Hepatocyte (in vitro differentiated cells): Measurements from ENCODE around the gene WDR70. TPM values are rescaled to one million over a fixed set of nuclear protein-coding genes. Genes with fewer than 3 reads are reported as not detected.

Experiments used
- DNase-seq: peaks from one replicate; pipeline ENCODE4 v3.0.0-alpha.2; 2016; ENCODE audit warnings: low spot score
- H2AFZ ChIP-seq: fragments of 200-600 bp; sonication (generic); 2 replicates; pipeline ENCODE4 v1.6.0; 2016; ENCODE audit warnings: antibody characterized with exemption, mild to moderate bottlenecking
- H3K27ac ChIP-seq: fragments of 200-600 bp; sonication (generic); 2 replicates; pipeline ENCODE4 v1.5.1; 2016; ENCODE audit warnings: mild to moderate bottlenecking
- H3K27me3 ChIP-seq: fragments of 200-600 bp; sonication (generic); 2 replicates; pipeline ENCODE4 v1.6.1; 2016
- H3K36me3 ChIP-seq: fragments of 200-600 bp; sonication (generic); replicated peaks from 2 replicates; pipeline ENCODE4 v1.5.1; 2016; ENCODE audit warnings: low read depth; ENCODE audit not compliant: insufficient read depth
- H3K4me1 ChIP-seq: fragments of 200-600 bp; sonication (generic); 2 replicates; pipeline ENCODE4 v1.5.1; 2016; ENCODE audit warnings: mild to moderate bottlenecking, moderate library complexity; ENCODE audit not compliant: insufficient read depth
- H3K4me2 ChIP-seq: fragments of 200-600 bp; sonication (generic); 2 replicates; pipeline ENCODE4 v1.6.0; 2016
- H3K4me3 ChIP-seq: fragments of 200-600 bp; sonication (generic); 2 replicates; pipeline ENCODE4 v1.5.1; 2016; ENCODE audit warnings: mild to moderate bottlenecking
- H3K79me2 ChIP-seq: fragments of 200-600 bp; sonication (generic); 2 replicates; pipeline ENCODE4 v1.6.0; 2017; ENCODE audit warnings: mild to moderate bottlenecking
- H3K9me2 ChIP-seq: fragments of 200-600 bp; sonication (generic); replicated peaks from 2 replicates; pipeline ENCODE4 v1.6.0; 2017; ENCODE audit warnings: mild to moderate bottlenecking; ENCODE audit not compliant: insufficient read depth
- H3K9me3 ChIP-seq: fragments of 200-600 bp; sonication (generic); 2 replicates; pipeline ENCODE4 v1.5.1; 2016; ENCODE audit warnings: low read depth, mild to moderate bottlenecking
- H4K20me1 ChIP-seq: fragments of 200-600 bp; sonication (generic); 2 replicates; pipeline ENCODE4 v1.6.0; 2016; ENCODE audit warnings: mild to moderate bottlenecking; ENCODE audit not compliant: insufficient read depth, poor library complexity, severe bottlenecking
- CTCF ChIP-seq: fragments of 200-600 bp; sonication (generic); IDR thresholded peaks from 2 replicates; pipeline ENCODE4 v1.5.1; 2016; ENCODE audit warnings: antibody characterized with exemption, mild to moderate bottlenecking; ENCODE audit not compliant: poor library complexity
- EZH2 ChIP-seq: fragments of 200-600 bp; sonication (generic); IDR thresholded peaks from 2 replicates; pipeline ENCODE4 v1.6.1; 2016; ENCODE audit warnings: antibody characterized with exemption, mild to moderate bottlenecking, borderline replicate concordance
- EZH2phosphoT487 ChIP-seq: fragments of 200-600 bp; sonication (generic); IDR thresholded peaks from one replicate; pipeline ENCODE4 v1.6.1; 2018; ENCODE audit warnings: antibody characterized with exemption, mild to moderate bottlenecking, low read depth, moderate library complexity; ENCODE audit not compliant: unreplicated experiment, severe bottlenecking
- WGBS: methylation state at CpG from one replicate; pipeline ENCODE4 v1.1.6; 2016; ENCODE audit warnings: low lambda C conversion rate; ENCODE audit errors: missing lambda C conversion rate; 5-methylcytosine and 5-hydroxymethylcytosine counted together
- polyA plus RNA-seq: library from polyadenylated mRNA; unstranded; fragments of >200 nt; fragmentation: Nextera tagmentation; extraction: Ambion mirVana; gene quantifications from 2 replicates; pipeline ENCODE4 v1.2.1, GENCODE V29; 2016
- total RNA-seq: library from RNA; depleted of rRNA; stranded (reverse); fragments of >200 nt; gene quantifications from 2 replicates; pipeline ENCODE4 v1.2.3, GENCODE V29; 2014

WDR70 gene
- total and polyA plus RNA-seq, 2 experiments from 2014 or later: 22.3 to 37.0 TPM

GRCh38 chr5:37725185-37725584 lies 346.1 kb downstream of the WDR70 start:
- Histone ChIP-seq H3K4me2 (no peak overlapping the region), H2AFZ (no peak overlapping the region), H3K27ac (no peak overlapping the region), H3K4me3 (no peak overlapping the region), H3K4me1 (no peaks in the 10 kb centered on the region), H4K20me1 (no peaks in the 10 kb centered on the region), H3K36me3 (no peaks in the 10 kb centered on the region), H3K79me2 (no peaks in the 10 kb centered on the region), H3K9me3 (no peaks in the 10 kb centered on the region), H3K9me2 (no peaks in the 10 kb centered on the region), H3K27me3 (no peaks in the 10 kb centered on the region)
- no peak for TF ChIP-seq CTCF
- TF ChIP-seq EZH2phosphoT487: no peak
- no peak for TF ChIP-seq EZH2
- 93% methylated on average over 2 of the region's 2 CpGs for WGBS
- no peak for DNase-seq

GRCh38 chr5:37727238-37727637 lies 348.1 kb downstream of the WDR70 start:
- no peak for TF ChIP-seq CTCF
- no peak for TF ChIP-seq EZH2
- TF ChIP-seq EZH2phosphoT487: no peak
- Histone ChIP-seq H3K27ac (no peak overlapping the region), H3K27me3 (no peaks in the 10 kb centered on the region), H2AFZ (no peak overlapping the region), H3K79me2 (no peaks in the 10 kb centered on the region), H3K36me3 (no peaks in the 10 kb centered on the region), H3K4me1 (no peaks in the 10 kb centered on the region), H3K9me3 (no peaks in the 10 kb centered on the region), H3K4me2 (no peak overlapping the region), H3K9me2 (no peaks in the 10 kb centered on the region), H4K20me1 (no peaks in the 10 kb centered on the region), H3K4me3 (no peak overlapping the region)
- WGBS: 91% methylated on average over 3 of the region's 3 CpGs
- no peak for DNase-seq

- Histone ChIP-seq H3K9me3 (no peaks in the 10 kb centered on the region), H3K36me3 (no peaks in the 10 kb centered on the region), H4K20me1 (no peaks in the 10 kb centered on the region), H3K79me2 (no peaks in the 10 kb centered on the region), H3K4me1 (no peaks in the 10 kb centered on the region), H3K4me2 (no peak overlapping the region), H3K9me2 (no peaks in the 10 kb centered on the region), H2AFZ (no peak overlapping the region), H3K4me3 (no peak overlapping the region), H3K27ac (no peak overlapping the region), H3K27me3 (no peaks in the 10 kb centered on the region)
- TF ChIP-seq EZH2phosphoT487 (no peak), CTCF (no peak), EZH2 (no peak)
- 88% methylated on average over 3 of the region's 3 CpGs for WGBS
- no peak for DNase-seq
Measured at GRCh38 chr5:37730896-37731455, 351.9 kb downstream of the WDR70 start.
